ENCODE data around the gene KSR2.

Gene KSR2

DNA sequence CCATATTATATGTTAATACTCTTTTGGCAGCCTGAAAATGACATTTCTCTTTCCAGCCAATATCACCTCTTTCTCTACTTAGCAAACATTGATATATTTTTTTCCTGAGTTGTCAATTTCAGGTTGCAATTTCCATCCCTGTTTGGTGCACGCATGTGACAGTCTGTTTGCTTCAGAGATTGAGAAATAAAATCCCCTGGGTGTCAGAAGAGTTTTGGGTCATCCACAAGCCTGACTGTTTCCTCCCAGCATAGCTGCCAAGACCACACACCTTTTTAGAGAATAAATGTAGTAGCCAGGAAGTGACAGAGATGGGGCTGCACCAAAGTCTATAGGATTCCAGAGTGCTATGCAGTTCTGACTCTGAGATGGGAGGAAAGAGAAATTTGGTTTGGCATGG lies 462.5 kb downstream of the KSR2 start:
- no peak overlapping the region for H3K4me3 ChIP-seq (ENCODE audit: low read depth, low read length)
- TF ChIP-seq, protein P1, sequence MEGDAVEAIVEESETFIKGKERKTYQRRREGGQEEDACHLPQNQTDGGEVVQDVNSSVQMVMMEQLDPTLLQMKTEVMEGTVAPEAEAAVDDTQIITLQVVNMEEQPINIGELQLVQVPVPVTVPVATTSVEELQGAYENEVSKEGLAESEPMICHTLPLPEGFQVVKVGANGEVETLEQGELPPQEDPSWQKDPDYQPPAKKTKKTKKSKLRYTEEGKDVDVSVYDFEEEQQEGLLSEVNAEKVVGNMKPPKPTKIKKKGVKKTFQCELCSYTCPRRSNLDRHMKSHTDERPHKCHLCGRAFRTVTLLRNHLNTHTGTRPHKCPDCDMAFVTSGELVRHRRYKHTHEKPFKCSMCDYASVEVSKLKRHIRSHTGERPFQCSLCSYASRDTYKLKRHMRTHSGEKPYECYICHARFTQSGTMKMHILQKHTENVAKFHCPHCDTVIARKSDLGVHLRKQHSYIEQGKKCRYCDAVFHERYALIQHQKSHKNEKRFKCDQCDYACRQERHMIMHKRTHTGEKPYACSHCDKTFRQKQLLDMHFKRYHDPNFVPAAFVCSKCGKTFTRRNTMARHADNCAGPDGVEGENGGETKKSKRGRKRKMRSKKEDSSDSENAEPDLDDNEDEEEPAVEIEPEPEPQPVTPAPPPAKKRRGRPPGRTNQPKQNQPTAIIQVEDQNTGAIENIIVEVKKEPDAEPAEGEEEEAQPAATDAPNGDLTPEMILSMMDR (IDR thresholded peaks at IDR 0.05; ENCODE audit: borderline replicate concordance, insufficient read depth, low read depth, low read length): no peak

DNA sequence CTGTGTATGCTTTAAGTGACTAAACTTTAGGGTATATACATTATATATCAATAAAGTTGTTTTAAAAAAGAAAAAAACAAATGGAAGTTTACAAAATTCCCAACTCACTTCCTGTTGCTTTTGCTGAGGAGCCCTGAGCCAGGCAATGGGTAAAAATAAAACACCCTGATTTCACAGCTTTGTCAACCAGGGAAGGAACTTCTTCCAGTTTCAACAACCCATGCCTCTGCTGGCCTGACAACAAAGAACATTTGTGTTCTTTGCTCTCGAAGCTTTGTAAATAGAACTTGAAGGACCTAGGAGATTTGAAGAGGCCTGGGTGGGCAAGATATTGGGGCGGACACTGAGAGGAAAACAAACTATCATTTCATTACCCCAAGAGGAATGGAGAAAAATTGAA lies 466.2 kb downstream of the KSR2 start:
- TF ChIP-seq, protein P1 (IDR thresholded peaks at IDR 0.05; ENCODE audit: borderline replicate concordance, insufficient read depth, low read depth, low read length): no peak

DNA sequence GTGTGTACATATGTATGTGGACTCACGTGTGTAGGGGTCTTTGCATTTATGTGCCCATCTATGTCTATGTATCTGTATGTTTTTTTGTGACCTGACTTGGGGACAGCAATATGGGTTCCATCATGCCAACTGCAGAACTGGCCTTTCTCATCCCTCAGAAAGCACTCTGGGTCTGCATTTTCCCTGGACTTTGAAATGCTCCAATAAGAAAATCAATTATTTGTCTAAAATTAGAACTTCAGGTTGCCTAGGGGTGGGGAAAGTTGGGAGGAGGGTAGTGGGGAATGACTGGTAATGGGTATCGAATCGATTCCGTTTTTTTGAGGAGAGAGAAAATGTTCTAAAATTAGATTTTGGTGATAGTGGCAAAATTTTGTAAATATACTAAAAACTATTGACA lies 466.6 kb downstream of the KSR2 start:
- H3K4me3 ChIP-seq (ENCODE audit: low read depth, low read length): no peak overlapping the region
- TF ChIP-seq, protein P1 (IDR thresholded peaks at IDR 0.05; ENCODE audit: borderline replicate concordance, insufficient read depth, low read depth, low read length): no peak

More for the DNA sequence above, 466.2 kb downstream of the KSR2 start:
- no peak overlapping the region for H3K4me3 ChIP-seq (ENCODE audit: low read depth, low read length)

DNA sequence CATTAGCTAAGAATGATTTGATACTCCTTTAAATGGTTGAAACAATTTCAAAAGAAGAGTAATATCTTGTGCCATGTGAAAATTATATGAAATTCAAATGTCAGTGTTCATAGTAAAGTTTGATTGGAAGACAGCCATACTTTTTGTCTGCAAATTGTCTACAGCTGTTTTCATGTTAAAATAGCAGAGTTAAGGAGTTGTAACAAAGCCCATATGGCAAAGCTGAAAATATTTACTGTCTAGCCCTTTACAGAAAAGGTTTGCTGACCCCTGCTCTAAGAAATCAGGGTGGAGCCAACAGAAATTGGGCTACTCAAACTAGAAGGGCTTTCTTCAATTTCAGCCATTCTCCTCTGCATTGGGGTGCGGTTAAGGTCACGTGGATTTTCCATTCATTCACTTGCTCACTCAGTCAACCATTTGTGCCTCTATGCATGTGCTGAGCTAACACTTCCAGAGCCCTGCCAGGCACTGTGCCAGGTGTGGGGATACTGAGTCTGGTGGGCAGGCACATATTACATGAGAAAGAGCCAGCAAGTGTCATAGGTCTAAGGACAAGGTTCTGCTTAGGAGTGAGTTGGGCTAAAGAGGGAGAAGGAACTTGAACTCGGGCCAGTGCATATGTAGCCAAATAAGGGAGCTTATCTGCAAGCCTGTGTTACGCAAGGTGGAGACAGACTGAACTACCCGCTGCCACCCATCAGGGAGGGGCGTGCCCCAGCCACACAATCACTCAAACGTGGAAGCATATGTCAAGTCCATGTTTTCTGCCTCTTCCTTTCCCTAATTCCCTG lies 467.5 kb downstream of the KSR2 start:
- no peak overlapping the region for H3K4me3 ChIP-seq (ENCODE audit: low read depth, low read length)
- TF ChIP-seq, protein P1 (IDR thresholded peaks at IDR 0.05; ENCODE audit: borderline replicate concordance, insufficient read depth, low read depth, low read length): no peak

DNA sequence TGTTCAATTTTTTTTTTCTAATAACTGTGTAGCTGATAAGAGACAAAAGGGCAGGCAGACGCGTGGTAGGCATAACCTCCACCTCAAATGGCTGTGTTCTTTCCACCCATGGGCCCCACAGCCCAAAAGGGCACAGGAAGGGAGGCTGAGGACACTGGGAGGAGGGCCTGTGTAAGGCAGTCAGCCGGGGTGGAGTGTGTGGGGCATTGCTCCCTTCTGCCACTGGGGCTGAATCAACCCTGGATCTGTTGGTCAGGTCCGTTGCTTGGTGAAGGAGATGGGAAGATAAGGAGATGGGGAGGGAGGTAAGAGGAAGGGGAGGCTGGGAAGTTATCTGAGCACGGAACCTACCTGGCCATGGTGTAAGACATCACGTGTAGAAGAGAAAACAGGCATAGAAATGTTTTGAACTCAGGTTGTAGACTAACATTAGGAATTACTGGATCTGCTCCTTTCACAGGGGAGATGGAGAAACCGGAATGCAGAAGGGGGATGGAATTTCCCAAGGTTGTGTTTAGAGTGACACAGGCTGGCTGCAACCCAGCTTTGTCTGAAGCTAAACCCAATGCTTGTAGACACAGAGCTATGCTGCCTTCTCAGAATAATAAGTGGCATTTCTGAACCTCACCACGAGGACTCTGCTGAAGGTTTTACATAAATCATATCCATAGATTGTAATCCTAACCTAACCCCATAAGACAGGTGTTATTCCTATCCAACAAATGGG lies 468.9 kb downstream of the KSR2 start:
- TF ChIP-seq, protein P1 (IDR thresholded peaks at IDR 0.05; ENCODE audit: borderline replicate concordance, insufficient read depth, low read depth, low read length): no peak
- no peak overlapping the region for H3K4me3 ChIP-seq (ENCODE audit: low read depth, low read length)

DNA sequence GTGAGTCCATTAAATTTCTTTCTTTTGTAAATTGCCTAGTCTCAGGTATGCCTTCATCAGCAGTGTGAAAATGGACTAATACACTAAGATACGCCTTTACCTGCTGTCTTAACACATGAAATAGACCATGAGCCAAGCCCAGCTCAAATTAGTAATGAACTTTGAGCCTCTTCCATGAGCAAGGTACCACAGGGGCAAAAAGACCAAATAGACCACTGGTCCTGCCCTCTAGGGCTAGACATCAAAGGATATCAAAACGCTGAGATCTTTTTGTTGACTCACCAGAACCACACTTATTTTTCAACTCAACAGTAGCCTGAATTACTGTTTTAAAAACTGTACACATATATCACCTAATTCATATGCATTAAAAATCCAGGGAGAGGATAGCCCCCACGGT lies 469.9 kb downstream of the KSR2 start:
- TF ChIP-seq, protein P1 (IDR thresholded peaks at IDR 0.05; ENCODE audit: borderline replicate concordance, insufficient read depth, low read depth, low read length): no peak

DNA sequence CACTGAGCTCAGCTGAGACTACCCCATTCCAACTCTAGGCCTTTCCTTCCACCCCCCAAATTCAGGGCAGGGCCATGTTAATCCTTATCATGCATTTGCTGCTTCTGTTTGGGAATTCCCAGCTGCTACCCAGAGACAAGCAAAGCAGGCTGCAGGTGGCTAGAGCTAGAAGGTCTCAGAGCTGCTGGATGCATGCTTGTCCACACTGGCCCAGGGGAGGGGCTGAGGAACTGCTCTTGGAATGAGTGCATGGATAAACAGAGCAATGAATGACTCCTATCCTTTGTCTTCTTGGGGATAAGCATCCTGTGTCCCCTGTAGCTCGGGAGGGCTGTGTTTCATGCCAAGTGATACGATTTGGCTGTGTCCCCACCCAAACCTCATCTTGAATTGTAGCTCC lies 470.5 kb downstream of the KSR2 start:
- TF ChIP-seq, protein P1 (IDR thresholded peaks at IDR 0.05; ENCODE audit: borderline replicate concordance, insufficient read depth, low read depth, low read length): no peak

More for the DNA sequence above, 469.9 kb downstream of the KSR2 start:
- H3K4me3 ChIP-seq (ENCODE audit: low read depth, low read length): no peak overlapping the region

More for the DNA sequence above, 470.5 kb downstream of the KSR2 start:
- no peak overlapping the region for H3K4me3 ChIP-seq (ENCODE audit: low read depth, low read length)

Measured in GM12875 (cell line).